OCI-LY3 (cell line): ENCODE measurements around the gene NLN.

Experiments
- CTCF ChIP-seq: fragments of 200-600, 300-600 bp; sonication (generic); IDR thresholded peaks from 2 replicates; pipeline ENCODE4 v1.5.1; 2014; ENCODE audit warnings: antibody characterized with exemption, low read length, low read depth
- EZH2phosphoT487 ChIP-seq: fragments of 200-600 bp; shearing (Covaris generic); IDR thresholded peaks from 2 replicates; pipeline ENCODE4 v1.6.1; 2018; ENCODE audit warnings: antibody characterized with exemption, mixed run types, low read depth

GRCh38 chr5:65682148-65682547 lies 39.9 kb upstream of the NLN start:
- no peak for TF ChIP-seq CTCF
- no peak for TF ChIP-seq EZH2phosphoT487
